MM.1S (cell line): ENCODE measurements around the gene FAM149B1.
A peak's percentile ranks its signal among the peaks of the same experiment; 100 is the strongest.

ENCODE experiments used
- DNase-seq: peaks from one replicate; pipeline ENCODE4 v3.0.0-alpha.2; 2015
- H2AFZ ChIP-seq: fragments of 300-600 bp; sonication (generic); 2 replicates; pipeline ENCODE4 v1.6.0; 2016; ENCODE audit warnings: antibody characterized with exemption, low read length
- H3F3A ChIP-seq: fragments of 300-600 bp; sonication (generic); 2 replicates; pipeline ENCODE4 v1.6.1; 2016; ENCODE audit warnings: mild to moderate bottlenecking, antibody characterized with exemption, low read length, moderate library complexity, mixed read lengths; ENCODE audit not compliant: insufficient read depth
- H3K27ac ChIP-seq: fragments of 300-600 bp; sonication (generic); 2 replicates; pipeline ENCODE4 v1.5.1; 2016; ENCODE audit warnings: mild to moderate bottlenecking, low read length
- H3K27me3 ChIP-seq: fragments of 300-600 bp; sonication (generic); replicated peaks from 2 replicates; pipeline ENCODE4 v1.6.0; 2016; ENCODE audit warnings: low read length; ENCODE audit not compliant: insufficient read depth
- H3K36me3 ChIP-seq: fragments of 300-600 bp; sonication (generic); replicated peaks from 2 replicates; pipeline ENCODE4 v1.6.1; 2016; ENCODE audit warnings: mild to moderate bottlenecking, low read length, mixed read lengths; ENCODE audit not compliant: insufficient read depth
- H3K4me1 ChIP-seq: fragments of 300-600 bp; sonication (generic); 2 replicates; pipeline ENCODE4 v1.6.1; 2016; ENCODE audit warnings: low read length, mixed read lengths
- H3K4me2 ChIP-seq: fragments of 300-600 bp; sonication (generic); 2 replicates; pipeline ENCODE4 v1.6.0; 2016; ENCODE audit warnings: low read depth, low read length
- H3K4me3 ChIP-seq: fragments of 300-600 bp; sonication (generic); 2 replicates; pipeline ENCODE4 v1.5.1; 2016; ENCODE audit warnings: low read length, mixed read lengths
- H3K79me2 ChIP-seq: fragments of 300-600 bp; sonication (generic); 2 replicates; pipeline ENCODE4 v1.6.1; 2016; ENCODE audit warnings: mixed run types, low read length, mixed read lengths
- H3K9ac ChIP-seq: fragments of 300-600 bp; sonication (generic); 2 replicates; pipeline ENCODE4 v1.6.1; 2016; ENCODE audit warnings: low read length, mixed read lengths
- H3K9me2 ChIP-seq: fragments of 300-600 bp; sonication (generic); replicated peaks from 2 replicates; pipeline ENCODE4 v1.6.1; 2016; ENCODE audit warnings: mild to moderate bottlenecking, low read length, mixed read lengths; ENCODE audit not compliant: insufficient read depth
- H3K9me3 ChIP-seq: fragments of 300-600 bp; sonication (generic); replicated peaks from 2 replicates; pipeline ENCODE4 v1.6.1; 2016; ENCODE audit warnings: mild to moderate bottlenecking, low read length, mixed read lengths; ENCODE audit not compliant: insufficient read depth
- H4K20me1 ChIP-seq: fragments of 300-600 bp; sonication (generic); 2 replicates; pipeline ENCODE4 v1.6.1; 2016; ENCODE audit warnings: mild to moderate bottlenecking, low read length, moderate library complexity, mixed read lengths; ENCODE audit not compliant: insufficient read depth
- CTCF ChIP-seq: fragments of 300-600 bp; sonication (generic); IDR thresholded peaks from 2 replicates; pipeline ENCODE4 v1.5.1; 2016; ENCODE audit warnings: antibody characterized with exemption, low read length, mixed read lengths
- EZH2 ChIP-seq: fragments of 300-600 bp; sonication (generic); optimal IDR thresholded peaks from 2 replicates; pipeline ENCODE3; 2017; ENCODE audit warnings: low read depth, mild to moderate bottlenecking, antibody characterized with exemption, low read length, mixed read lengths
- EZH2phosphoT487 ChIP-seq: fragments of 300-600 bp; sonication (generic); IDR thresholded peaks from 2 replicates; pipeline ENCODE4 v1.6.1; 2018; ENCODE audit warnings: antibody characterized with exemption, low read length

FAM149B1 gene

DNA sequence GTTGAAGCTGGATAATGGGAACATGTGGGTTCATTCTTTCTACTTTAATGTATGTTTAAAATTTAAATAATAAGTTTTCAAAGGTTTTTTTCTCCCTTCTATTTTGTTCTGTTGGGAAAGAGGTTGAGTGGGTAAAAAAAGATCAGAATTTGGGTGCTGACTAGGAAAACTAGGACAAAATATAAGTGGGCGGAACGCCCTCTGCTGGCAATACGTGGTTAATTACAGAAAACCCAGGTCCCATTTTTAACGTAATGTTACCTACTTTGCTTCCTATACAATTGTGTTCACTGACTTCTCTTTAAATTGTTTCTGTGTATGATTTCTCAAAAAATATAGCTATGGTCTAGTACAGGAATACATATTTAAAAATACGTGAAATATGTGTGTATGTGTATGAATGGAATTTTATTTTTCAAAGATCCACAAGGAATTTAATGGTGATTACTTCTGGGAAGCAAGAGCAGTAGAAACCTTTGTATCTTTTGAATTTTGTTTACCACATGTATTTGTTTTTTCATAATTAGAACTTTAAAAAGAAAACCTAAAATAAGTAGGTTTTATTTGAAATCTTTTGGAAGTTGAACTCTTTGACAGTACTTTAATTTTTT is 8.8 kb upstream of the FAM149B1 start:
- H3K4me3 ChIP-seq: no peak overlapping the region
- H3K27me3 ChIP-seq: no peaks in the 10 kb centered on the region
- H3K79me2 ChIP-seq: peaks cover 28% of the 10 kb centered on the region
- no peaks in the 10 kb centered on the region for H4K20me1 ChIP-seq
- no peak overlapping the region for H3K9ac ChIP-seq
- no peaks in the 10 kb centered on the region; the same call in 1 of the 2 replicates for H3K36me3 ChIP-seq
- H3K9me2 ChIP-seq: no peaks in the 10 kb centered on the region
- no peak overlapping the region for H3K4me2 ChIP-seq
- no peak overlapping the region for H3K27ac ChIP-seq
- H3K4me1 ChIP-seq: peaks cover 13% of the 10 kb centered on the region
- H2AFZ ChIP-seq: no peak overlapping the region
- DNase-seq: peak; percentile 55
- H3F3A ChIP-seq: peaks cover 12% of the 10 kb centered on the region
- no peak for TF ChIP-seq EZH2phosphoT487
- no peak for TF ChIP-seq EZH2
- TF ChIP-seq CTCF: peak; percentile 59
- no peaks in the 10 kb centered on the region for H3K9me3 ChIP-seq

GRCh38 chr10:73161079-73161478 is 6.8 kb upstream of the FAM149B1 start:
- no peak overlapping the region for H3K4me3 ChIP-seq
- peaks cover 9% of the 10 kb centered on the region; the same call in 1 of the 2 replicates for H3K4me1 ChIP-seq
- TF ChIP-seq EZH2: no peak
- no peak for TF ChIP-seq EZH2phosphoT487
- TF ChIP-seq CTCF: no peak
- no peak overlapping the region for H3K27ac ChIP-seq
- no peak overlapping the region for H3K4me2 ChIP-seq
- H4K20me1 ChIP-seq: no peaks in the 10 kb centered on the region
- H3K36me3 ChIP-seq: no peaks in the 10 kb centered on the region; the same call in 1 of the 2 replicates
- peaks cover 8% of the 10 kb centered on the region for H3F3A ChIP-seq
- no peaks in the 10 kb centered on the region for H3K9me3 ChIP-seq
- no peak overlapping the region for H2AFZ ChIP-seq
- no peaks in the 10 kb centered on the region for H3K27me3 ChIP-seq
- H3K9me2 ChIP-seq: no peaks in the 10 kb centered on the region
- H3K79me2 ChIP-seq: peaks cover 40% of the 10 kb centered on the region
- no peak overlapping the region for H3K9ac ChIP-seq
- no peak for DNase-seq

DNA sequence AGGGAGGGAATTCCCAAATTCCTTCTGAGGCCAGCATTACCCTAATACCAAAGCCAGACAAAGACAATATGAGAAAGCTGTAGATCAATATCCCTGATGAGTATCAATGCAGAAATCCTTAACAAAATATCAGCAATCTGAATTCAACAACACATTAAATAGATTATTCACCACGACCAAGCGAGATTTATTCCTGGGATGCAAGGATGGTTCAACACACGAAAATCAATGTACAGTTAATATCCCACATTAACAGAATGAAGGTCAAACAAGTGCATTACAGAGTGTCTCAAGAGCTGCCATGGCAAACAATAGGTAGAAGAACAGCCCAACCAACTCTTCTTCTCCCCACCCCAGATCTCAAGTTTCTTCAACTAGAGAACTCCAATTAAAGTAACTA is 6.3 kb upstream of the FAM149B1 start:
- no peak for TF ChIP-seq EZH2phosphoT487
- H2AFZ ChIP-seq: no peak overlapping the region
- H4K20me1 ChIP-seq: no peaks in the 10 kb centered on the region
- no peak overlapping the region for H3K9ac ChIP-seq
- no peak overlapping the region for H3K4me2 ChIP-seq
- H3F3A ChIP-seq: peaks cover 2% of the 10 kb centered on the region; the same call in 1 of the 2 replicates
- no peak overlapping the region for H3K27ac ChIP-seq
- H3K27me3 ChIP-seq: no peaks in the 10 kb centered on the region
- peaks cover 46% of the 10 kb centered on the region for H3K79me2 ChIP-seq
- no peak overlapping the region for H3K4me3 ChIP-seq
- H3K36me3 ChIP-seq: no peaks in the 10 kb centered on the region; the same call in 1 of the 2 replicates
- H3K9me3 ChIP-seq: no peaks in the 10 kb centered on the region
- H3K9me2 ChIP-seq: no peaks in the 10 kb centered on the region
- peaks cover 3% of the 10 kb centered on the region; the same call in 1 of the 2 replicates for H3K4me1 ChIP-seq
- DNase-seq: no peak

- no peaks in the 10 kb centered on the region for H3K27me3 ChIP-seq
- no peaks in the 10 kb centered on the region; the same call in 1 of the 2 replicates for H3K36me3 ChIP-seq
- no peaks in the 10 kb centered on the region for H3K9me2 ChIP-seq
- H3K4me1 ChIP-seq: no peaks in the 10 kb centered on the region
- no peak overlapping the region for H3K9ac ChIP-seq
- no peaks in the 10 kb centered on the region for H3K9me3 ChIP-seq
- H3K4me3 ChIP-seq: no peak overlapping the region
- peaks cover 9% of the 10 kb centered on the region; the same call in 1 of the 2 replicates for H3F3A ChIP-seq
- TF ChIP-seq EZH2 (no peak), EZH2phosphoT487 (no peak), CTCF (no peak)
- no peak overlapping the region for H3K4me2 ChIP-seq
- no peaks in the 10 kb centered on the region for H4K20me1 ChIP-seq
- H3K79me2 ChIP-seq: peaks cover 58% of the 10 kb centered on the region
- no peak for DNase-seq
- H2AFZ ChIP-seq: no peak overlapping the region
- no peak overlapping the region for H3K27ac ChIP-seq
Observed at GRCh38 chr10:73163096-73163495, 4.8 kb upstream of the FAM149B1 start.
